KMS-11 (cell line): ENCODE measurements around the gene BRINP3.

Source experiments
- H2AFZ ChIP-seq: fragments of 200-600 bp; sonication (generic); 2 replicates; pipeline ENCODE4 v1.6.1; 2016; ENCODE audit warnings: antibody characterized with exemption, mixed run types, low read depth
- H3K27ac ChIP-seq: fragments of 200-600 bp; sonication (generic); 2 replicates; pipeline ENCODE4 v1.6.1; 2016; ENCODE audit warnings: mild to moderate bottlenecking, mixed run types
- H3K27me3 ChIP-seq: fragments of 200-600 bp; sonication (generic); 2 replicates; pipeline ENCODE4 v1.6.1; 2017; ENCODE audit warnings: mild to moderate bottlenecking, low read depth, mixed run types, moderate library complexity; ENCODE audit not compliant: insufficient read depth
- H3K36me3 ChIP-seq: fragments of 200-600 bp; sonication (generic); 2 replicates; pipeline ENCODE4 v1.6.1; 2017; ENCODE audit warnings: mild to moderate bottlenecking, mixed run types; ENCODE audit not compliant: insufficient read depth
- H3K4me1 ChIP-seq: fragments of 200-600 bp; sonication (generic); 2 replicates; pipeline ENCODE4 v1.6.1; 2016; ENCODE audit warnings: mild to moderate bottlenecking, low read depth, mixed run types; ENCODE audit not compliant: poor library complexity, severe bottlenecking
- H3K4me2 ChIP-seq: fragments of 200-600 bp; sonication (generic); 2 replicates; pipeline ENCODE4 v1.7.0; 2016; ENCODE audit warnings: mild to moderate bottlenecking, mixed run types
- H3K4me3 ChIP-seq: fragments of 200-600 bp; sonication (generic); IDR thresholded peaks from 2 replicates; pipeline ENCODE4 v1.6.1; 2017; ENCODE audit warnings: low read depth, low read length, mixed read lengths; ENCODE audit not compliant: insufficient read depth
- H3K79me2 ChIP-seq: fragments of 200-600 bp; sonication (generic); 2 replicates; pipeline ENCODE4 v1.6.1; 2016; ENCODE audit warnings: low read depth, mixed run types; ENCODE audit not compliant: insufficient read depth
- H3K9ac ChIP-seq: fragments of 200-600 bp; sonication (generic); 2 replicates; pipeline ENCODE4 v1.6.1; 2016; ENCODE audit warnings: mild to moderate bottlenecking, mixed run types
- H4K20me1 ChIP-seq: fragments of 200-600 bp; sonication (generic); 2 replicates; pipeline ENCODE4 v1.6.1; 2016; ENCODE audit warnings: mild to moderate bottlenecking, mixed run types; ENCODE audit not compliant: insufficient read depth
- TF ChIP-seq, protein P1 (sequence below): fragments of 200-600 bp; sonication (generic); conservative IDR thresholded peaks from 2 replicates; pipeline ENCODE4 v1.6.1; 2017; ENCODE audit warnings: low read depth, mild to moderate bottlenecking, antibody characterized with exemption, low read length, moderate library complexity, mixed read lengths

Gene BRINP3

DNA sequence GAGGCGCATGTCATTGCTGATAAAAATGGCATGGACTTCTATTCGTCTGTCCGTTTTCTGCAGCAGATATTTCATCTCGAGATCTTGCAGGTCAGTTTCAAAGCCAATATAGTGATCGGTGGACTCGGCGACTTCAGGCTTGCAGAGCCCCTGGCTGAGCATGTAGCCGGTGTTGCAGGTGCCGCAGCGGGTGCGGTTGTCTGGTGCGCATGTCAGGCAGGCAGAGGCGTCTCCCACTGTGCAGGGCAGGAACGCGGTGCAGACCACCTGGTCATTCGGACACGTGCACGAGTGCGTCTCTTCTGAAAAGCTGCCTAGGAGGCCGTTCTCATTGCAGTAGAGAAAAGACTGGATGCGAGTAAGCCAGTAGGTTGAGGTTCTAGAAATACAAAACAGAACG lies 378.9 kb downstream of the BRINP3 start:
- no peak overlapping the region for H3K27ac ChIP-seq
- H3K79me2 ChIP-seq: no peaks in the 10 kb centered on the region
- H4K20me1 ChIP-seq: no peaks in the 10 kb centered on the region
- H2AFZ ChIP-seq: no peak overlapping the region
- no peak overlapping the region for H3K4me2 ChIP-seq
- no peaks in the 10 kb centered on the region for H3K36me3 ChIP-seq
- H3K27me3 ChIP-seq: no peaks in the 10 kb centered on the region
- no peaks in the 10 kb centered on the region for H3K4me1 ChIP-seq
- H3K4me3 ChIP-seq: no peak overlapping the region
- TF ChIP-seq, protein P1, sequence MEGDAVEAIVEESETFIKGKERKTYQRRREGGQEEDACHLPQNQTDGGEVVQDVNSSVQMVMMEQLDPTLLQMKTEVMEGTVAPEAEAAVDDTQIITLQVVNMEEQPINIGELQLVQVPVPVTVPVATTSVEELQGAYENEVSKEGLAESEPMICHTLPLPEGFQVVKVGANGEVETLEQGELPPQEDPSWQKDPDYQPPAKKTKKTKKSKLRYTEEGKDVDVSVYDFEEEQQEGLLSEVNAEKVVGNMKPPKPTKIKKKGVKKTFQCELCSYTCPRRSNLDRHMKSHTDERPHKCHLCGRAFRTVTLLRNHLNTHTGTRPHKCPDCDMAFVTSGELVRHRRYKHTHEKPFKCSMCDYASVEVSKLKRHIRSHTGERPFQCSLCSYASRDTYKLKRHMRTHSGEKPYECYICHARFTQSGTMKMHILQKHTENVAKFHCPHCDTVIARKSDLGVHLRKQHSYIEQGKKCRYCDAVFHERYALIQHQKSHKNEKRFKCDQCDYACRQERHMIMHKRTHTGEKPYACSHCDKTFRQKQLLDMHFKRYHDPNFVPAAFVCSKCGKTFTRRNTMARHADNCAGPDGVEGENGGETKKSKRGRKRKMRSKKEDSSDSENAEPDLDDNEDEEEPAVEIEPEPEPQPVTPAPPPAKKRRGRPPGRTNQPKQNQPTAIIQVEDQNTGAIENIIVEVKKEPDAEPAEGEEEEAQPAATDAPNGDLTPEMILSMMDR: no peak
- H3K9ac ChIP-seq: no peak overlapping the region

GRCh38 chr1:190098107-190098506 lies 379.6 kb downstream of the BRINP3 start:
- Histone ChIP-seq H2AFZ (no peak overlapping the region), H3K79me2 (no peaks in the 10 kb centered on the region), H3K4me1 (no peaks in the 10 kb centered on the region), H4K20me1 (no peaks in the 10 kb centered on the region), H3K27me3 (no peaks in the 10 kb centered on the region), H3K36me3 (no peaks in the 10 kb centered on the region), H3K27ac (no peak overlapping the region), H3K4me3 (no peak overlapping the region), H3K4me2 (no peak overlapping the region), H3K9ac (no peak overlapping the region)
- TF ChIP-seq, protein P1: no peak

- Histone ChIP-seq H3K4me2 (no peak overlapping the region), H3K27ac (no peak overlapping the region), H4K20me1 (no peaks in the 10 kb centered on the region), H3K4me1 (no peaks in the 10 kb centered on the region), H3K36me3 (no peaks in the 10 kb centered on the region), H3K27me3 (no peaks in the 10 kb centered on the region), H3K9ac (no peak overlapping the region), H3K79me2 (no peaks in the 10 kb centered on the region), H3K4me3 (no peak overlapping the region), H2AFZ (no peak overlapping the region)
- TF ChIP-seq, protein P1: no peak
Measured at GRCh38 chr1:190095596-190095995, 382.1 kb downstream of the BRINP3 start.

DNA sequence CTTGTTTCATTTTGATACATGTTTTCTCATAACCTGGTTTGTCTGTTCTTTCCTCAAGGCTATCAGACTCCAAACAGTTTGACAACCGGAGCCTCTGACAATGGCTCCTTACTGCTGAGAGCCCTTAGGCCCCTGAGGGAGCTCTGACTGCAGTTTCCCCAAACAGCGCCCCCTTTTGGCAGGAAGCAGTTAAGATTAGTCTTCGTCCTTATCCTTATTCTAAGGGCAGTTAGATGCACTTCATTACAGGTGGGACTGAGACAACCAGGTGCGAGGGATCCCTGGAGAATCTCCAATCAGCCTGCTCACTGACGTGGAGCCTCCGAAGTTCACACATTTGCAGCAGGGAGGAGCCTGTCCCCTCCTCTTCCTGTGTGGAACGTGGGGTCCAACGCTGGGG lies 393.1 kb downstream of the BRINP3 start:
- TF ChIP-seq, protein P1: peak; percentile 50
- no peaks in the 10 kb centered on the region for H3K79me2 ChIP-seq

More for the DNA sequence above, 393.1 kb downstream of the BRINP3 start:
- no peaks in the 10 kb centered on the region for H3K4me1 ChIP-seq
- no peak overlapping the region for H3K4me2 ChIP-seq
- no peaks in the 10 kb centered on the region for H3K36me3 ChIP-seq
- H3K27ac ChIP-seq: no peak overlapping the region
- H3K9ac ChIP-seq: no peak overlapping the region
- no peak overlapping the region for H2AFZ ChIP-seq
- H3K27me3 ChIP-seq: no peaks in the 10 kb centered on the region
- no peak overlapping the region for H3K4me3 ChIP-seq
- no peaks in the 10 kb centered on the region for H4K20me1 ChIP-seq
